ENCODE results near the gene GLB1L3. TPM values are rescaled to one million over a fixed set of nuclear protein-coding genes. Genes with fewer than 3 reads are reported as not detected.

GLB1L3 gene
- total and polyA plus RNA-seq, 2 donors (not counting 3 experiments of a cell fraction or from before 2014, with no cell fraction given) = not detected

- DNase-seq (ENCODE audit: low read depth, low spot score) = no peak
- H3K27ac ChIP-seq (ENCODE audit: insufficient read depth, low read depth, low read length) = no peak overlapping the region
- peaks cover 17 to 20% of the 10 kb centered on the region in 2 experiments for H3K27me3 ChIP-seq (ENCODE audit: control insufficient read depth in 2 of 2, insufficient read depth in 2 of 2, low read length in 2 of 2)
- FAIRE-seq = no peak
- TF ChIP-seq MYC (IDR thresholded peaks at IDR 0.05; ENCODE audit: low read depth, low read length) (no peak), MAX (IDR thresholded peaks at IDR 0.05; ENCODE audit: insufficient read depth, insufficient read length) (no peak), POLR2A (IDR thresholded peaks at IDR 0.05; ENCODE audit: low read depth, low read length) (no peak), FOS (IDR thresholded peaks at IDR 0.05; ENCODE audit: borderline replicate concordance, insufficient read depth, low read length) (no peak), EZH2 (IDR thresholded peaks at IDR 0.05; ENCODE audit: borderline replicate concordance, low read depth, low read length, severe bottlenecking) (no peak), CTCF (IDR thresholded peaks at IDR 0.05; ENCODE audit: extremely low read depth in 1 of 2, insufficient read depth in 1 of 2, low read depth in 1 of 2, low read length in 2 of 2) (no peak), POLR2AphosphoS5 (IDR thresholded peaks at IDR 0.05; ENCODE audit: insufficient read depth, low read depth, low read length) (no peak), GATA2 (IDR thresholded peaks at IDR 0.05; ENCODE audit: insufficient read depth, insufficient read length, low read depth, low read length) (no peak), JUN (IDR thresholded peaks at IDR 0.05; ENCODE audit: borderline replicate concordance, insufficient read depth, insufficient read length, low read depth) (no peak)
- no peaks in the 10 kb centered on the region for H3K79me2 ChIP-seq (ENCODE audit: control insufficient read depth, insufficient read depth, low read length)
- no peaks in the 10 kb centered on the region for H3K36me3 ChIP-seq (ENCODE audit: control insufficient read depth in 2 of 2, extremely low read depth in 1 of 2, insufficient read depth in 2 of 2, low read length in 2 of 2)
- H3K9ac ChIP-seq (replicated peaks; ENCODE audit: extremely low read depth, insufficient read depth, low read length) = no peak overlapping the region
- no peaks in the 10 kb centered on the region for H4K20me1 ChIP-seq (replicated peaks; ENCODE audit: control insufficient read depth, extremely low read depth, insufficient read depth, low read length)
- dilution Hi-C loops (cut with MboI; ENCODE audit: extremely low pct_ligation_motif_present, low sequenced_read_pairs) = no loop called here
- H2AFZ ChIP-seq (ENCODE audit: low read depth, low read length) = no peak overlapping the region
- no TSS peak for BruUV-seq (replicated peaks)
- no peak overlapping the region for H3K4me3 ChIP-seq (replicated peaks in 1 of 3; ENCODE audit: insufficient read depth in 1 of 3, low read depth in 1 of 3, low read length in 3 of 3)
- H3K4me2 ChIP-seq (ENCODE audit: insufficient read depth, low read length) = no peak overlapping the region
- H3K9me1 ChIP-seq (replicated peaks; ENCODE audit: control insufficient read depth, extremely low read depth, insufficient read depth, low read length) = no peaks in the 10 kb centered on the region
- no peaks in the 10 kb centered on the region for H3K9me3 ChIP-seq (replicated peaks; ENCODE audit: control insufficient read depth, insufficient read depth, low read length)
- H3K4me1 ChIP-seq (ENCODE audit: control insufficient read depth, extremely low read depth, insufficient read depth, low read length) = no peaks in the 10 kb centered on the region
- intact Hi-C loops (cut with micrococcal nuclease) = no loop called here
- CTCF ChIA-PET = interaction anchor here (0.9 kb wide), 1 partner anchor 9 kb away, joined by 4 read pairs; no protein-coding TSS in a partner anchor
- POLR2A ChIA-PET = no interaction called here
Observed at GRCh38 chr11:134282121-134283045, 6.2 kb downstream of the GLB1L3 start.
